H1 (cell line): ENCODE measurements around the gene WEE1.

Experiments used
- CTCF ChIP-seq, 3 experiments: IDR thresholded peaks; 1 replicate in 2 of 3; 2 replicates in 1 of 3; pipeline versions ENCODE4 v1.5.1 to v1.6.1; 2011; ENCODE audit warnings: low read length in 3 of 3, mild to moderate bottlenecking in 3 of 3, inconsistent platforms in 2 of 3, low read depth in 1 of 3, moderate library complexity in 1 of 3; ENCODE audit not compliant: insufficient read depth in 1 of 3; ENCODE audit errors: control extremely low read depth in 1 of 3
- EZH2 ChIP-seq: fragments of 200-600 bp; sonication (generic); IDR thresholded peaks from 2 replicates; pipeline ENCODE4 v1.7.1; 2012; ENCODE audit warnings: low read depth, mild to moderate bottlenecking, moderate library complexity, low read length, inconsistent platforms; ENCODE audit not compliant: severe bottlenecking
- MAX ChIP-seq: IDR thresholded peaks from 2 replicates; pipeline ENCODE4 v1.6.1; 2012; ENCODE audit warnings: inconsistent platforms
- POLR2A ChIP-seq, 2 experiments: IDR thresholded peaks; 1 replicate in 1 of 2; 2 replicates in 1 of 2; pipeline ENCODE4 v1.6.1; 2011; ENCODE audit warnings: low read depth in 2 of 2, low read length in 2 of 2, mild to moderate bottlenecking in 2 of 2; ENCODE audit errors: control extremely low read depth in 1 of 2
- RFX5 ChIP-seq: IDR thresholded peaks from 2 replicates; pipeline ENCODE4 v1.6.1; 2011; ENCODE audit warnings: low read depth, low read length, improper control_type of control experiment, borderline replicate concordance

DNA sequence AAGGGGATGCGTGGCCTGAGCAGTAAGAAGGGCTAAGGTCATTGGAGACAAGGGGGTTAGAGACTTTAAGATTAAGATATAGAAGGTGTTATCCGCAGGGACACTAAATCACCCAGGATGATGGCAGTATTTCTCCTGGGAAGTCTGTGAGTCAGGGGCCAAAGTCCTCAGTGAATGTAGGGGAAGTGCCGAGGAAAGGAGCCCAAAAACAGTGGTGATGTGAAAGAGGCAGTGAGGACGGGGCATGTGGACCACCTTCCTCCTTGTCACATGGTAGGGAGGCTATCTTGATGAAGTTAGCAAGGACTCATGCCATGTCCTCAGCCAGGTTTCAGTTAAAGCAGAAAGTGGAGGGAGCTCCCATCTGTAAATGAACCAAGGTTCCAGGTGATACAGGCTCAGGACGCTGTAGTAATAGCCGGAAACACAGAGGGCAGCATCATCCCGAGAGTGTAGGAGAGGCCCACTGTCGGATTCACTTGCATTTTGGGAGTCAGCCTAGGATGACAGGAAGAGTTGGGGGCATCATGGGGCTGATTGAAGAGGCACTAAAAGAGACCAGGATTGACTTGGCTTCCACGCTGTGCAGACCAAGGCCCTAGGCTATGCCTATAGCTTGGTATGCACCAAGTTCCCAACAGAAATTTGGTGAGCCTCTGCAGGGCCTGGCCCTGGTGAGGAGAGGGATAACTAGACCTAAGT is 33.5 kb downstream of the WEE1 start:
- peak; percentile 54 to 82 (median 71) for TF ChIP-seq CTCF (IDR thresholded peaks at IDR 0.05; ENCODE audit: control extremely low read depth in 1 of 3, insufficient read depth in 1 of 3, low read depth in 1 of 3, low read length in 3 of 3)
- TF ChIP-seq POLR2A (IDR thresholded peaks at IDR 0.05; ENCODE audit: control extremely low read depth in 1 of 2, low read depth in 2 of 2, low read length in 2 of 2), result no peak
- no peak for TF ChIP-seq EZH2
- TF ChIP-seq RFX5, result no peak
- TF ChIP-seq MAX, result no peak
